ENCODE results near the gene JAGN1. TPM values are rescaled to one million over a fixed set of nuclear protein-coding genes. Genes with fewer than 3 reads are reported as not detected.
"Not testable (repeated sequence)": the region's sequence is repeated elsewhere in the genome, so short reads cannot be mapped to it uniquely, and the experiment has no call there.

Gene JAGN1
- total and polyA plus RNA-seq, 4 experiments from 2014 or later, result 26.5 to 48.3 (median 35.0) TPM

- peaks cover 0 to 4% (median 0%) of the 10 kb centered on the region in 4 donors for H3K4me1 Mint-ChIP-seq
- ChIA-PET POLR2A (ENCODE audit: partially characterized antibody) (no interaction called here), CTCF (ENCODE audit: partially characterized antibody) (no interaction called here)
- Histone ChIP-seq H3K4me1 (ENCODE audit: insufficient read depth, low read length) (no peaks in the 10 kb centered on the region), H3K27ac (ENCODE audit: low read depth, low read length) (no peak overlapping the region), H3K4me3 (ENCODE audit: low read length in 2 of 2) (no peak overlapping the region), H3K9me3 (ENCODE audit: control insufficient read depth in 1 of 2, low read length in 2 of 2) (no peaks in the 10 kb centered on the region), H3K27me3 (ENCODE audit: insufficient read depth, low read length) (peaks cover 7% of the 10 kb centered on the region), H3K36me3 (ENCODE audit: insufficient read depth, low read length) (no peaks in the 10 kb centered on the region)
- H3K27ac Mint-ChIP-seq, result no peak overlapping the region
- H3K27me3 Mint-ChIP-seq, result peaks cover 5 to 8% of the 10 kb centered on the region in 2 donors
- DNase-seq, result no peak
- no peak overlapping the region for H3K4me3 Mint-ChIP-seq
- no peaks in the 10 kb centered on the region for H3K9me3 Mint-ChIP-seq
- intact Hi-C loops (cut with micrococcal nuclease), result no loop called here
- H3K36me3 Mint-ChIP-seq, result no peaks in the 10 kb centered on the region
Observed at GRCh38 chr3:9861201-9861600, 29.2 kb upstream of the JAGN1 start.

GRCh38 chr3:9861626-9862130, 28.7 kb upstream of the JAGN1 start:
- Histone ChIP-seq H3K36me3 (ENCODE audit: insufficient read depth, low read length) (no peaks in the 10 kb centered on the region), H3K4me1 (ENCODE audit: insufficient read depth, low read length) (no peaks in the 10 kb centered on the region), H3K27me3 (ENCODE audit: insufficient read depth, low read length) (peaks cover 7% of the 10 kb centered on the region), H3K4me3 (ENCODE audit: low read length in 2 of 2) (no peak overlapping the region), H3K27ac (ENCODE audit: low read depth, low read length) (no peak overlapping the region), H3K9me3 (ENCODE audit: control insufficient read depth in 1 of 2, low read length in 2 of 2) (no peaks in the 10 kb centered on the region)
- Mint-ChIP-seq H3K36me3 (no peaks in the 10 kb centered on the region), H3K27me3 (peaks cover 5 to 8% of the 10 kb centered on the region in 2 donors), H3K4me1 (peaks cover 0 to 4% (median 0%) of the 10 kb centered on the region in 4 donors), H3K9me3 (no peaks in the 10 kb centered on the region), H3K27ac (peak overlapping the region in 1 of 7 donors; percentile 11), H3K4me3 (no peak overlapping the region)
- CTCF ChIA-PET (ENCODE audit: partially characterized antibody), result no interaction called here
- DNase-seq, result no peak
- intact Hi-C loops (cut with micrococcal nuclease), result no loop called here
- POLR2A ChIA-PET (ENCODE audit: partially characterized antibody), result no interaction called here

- H3K9me3 ChIP-seq (ENCODE audit: control insufficient read depth in 1 of 2, low read length in 2 of 2), result no peaks in the 10 kb centered on the region
- H3K36me3 Mint-ChIP-seq, result no peaks in the 10 kb centered on the region
- POLR2A ChIA-PET (ENCODE audit: partially characterized antibody), result no interaction called here
- H3K36me3 ChIP-seq (ENCODE audit: insufficient read depth, low read length), result no peaks in the 10 kb centered on the region
- no peak overlapping the region for H3K27ac Mint-ChIP-seq
- H3K27me3 ChIP-seq (ENCODE audit: insufficient read depth, low read length), result peaks cover 7% of the 10 kb centered on the region
- H3K27me3 Mint-ChIP-seq, result peaks cover 5 to 8% of the 10 kb centered on the region in 2 donors
- H3K4me1 ChIP-seq (ENCODE audit: insufficient read depth, low read length), result no peaks in the 10 kb centered on the region
- peaks cover 0 to 4% (median 0%) of the 10 kb centered on the region in 4 donors for H3K4me1 Mint-ChIP-seq
- peak overlapping the region in 3 of 8 donors; percentile 28 to 73 (median 59) for H3K4me3 Mint-ChIP-seq
- CTCF ChIA-PET (ENCODE audit: partially characterized antibody), result no interaction called here
- intact Hi-C loops (cut with micrococcal nuclease), result no loop called here
- H3K9me3 Mint-ChIP-seq, result no peaks in the 10 kb centered on the region
- H3K27ac ChIP-seq (ENCODE audit: low read depth, low read length), result no peak overlapping the region
- peak in 3 of 5 donors; percentile 13 to 19 (median 15) for DNase-seq
- no peak overlapping the region for H3K4me3 ChIP-seq (ENCODE audit: low read length in 2 of 2)
Observed at GRCh38 chr3:9862391-9863057, 27.9 kb upstream of the JAGN1 start.

GRCh38 chr3:9863058-9863772, 27.2 kb upstream of the JAGN1 start:
- no peaks in the 10 kb centered on the region for H3K36me3 ChIP-seq (ENCODE audit: insufficient read depth, low read length)
- H3K27me3 ChIP-seq (ENCODE audit: insufficient read depth, low read length), result peaks cover 7% of the 10 kb centered on the region
- intact Hi-C loops (cut with micrococcal nuclease), result no loop called here
- H3K4me1 ChIP-seq (ENCODE audit: insufficient read depth, low read length), result no peaks in the 10 kb centered on the region
- H3K4me3 Mint-ChIP-seq, result no peak overlapping the region
- H3K4me1 Mint-ChIP-seq, result peaks cover 0 to 4% (median 0%) of the 10 kb centered on the region in 4 donors
- H3K27ac Mint-ChIP-seq, result no peak overlapping the region
- no peak for DNase-seq
- H3K27ac ChIP-seq (ENCODE audit: low read depth, low read length), result no peak overlapping the region
- no peaks in the 10 kb centered on the region for H3K9me3 Mint-ChIP-seq
- no peaks in the 10 kb centered on the region for H3K36me3 Mint-ChIP-seq
- ChIA-PET CTCF (ENCODE audit: partially characterized antibody) (no interaction called here), POLR2A (ENCODE audit: partially characterized antibody) (no interaction called here)
- peaks cover 5 to 8% of the 10 kb centered on the region in 2 donors for H3K27me3 Mint-ChIP-seq
- no peak overlapping the region for H3K4me3 ChIP-seq (ENCODE audit: low read length in 2 of 2)
- no peaks in the 10 kb centered on the region for H3K9me3 ChIP-seq (ENCODE audit: control insufficient read depth in 1 of 2, low read length in 2 of 2)

- Mint-ChIP-seq H3K9me3 (no peaks in the 10 kb centered on the region), H3K4me1 (peaks cover 0 to 4% (median 0%) of the 10 kb centered on the region in 4 donors), H3K4me3 (no peak overlapping the region), H3K27ac (no peak overlapping the region), H3K36me3 (no peaks in the 10 kb centered on the region), H3K27me3 (peaks cover 5 to 8% of the 10 kb centered on the region in 2 donors)
- no peaks in the 10 kb centered on the region for H3K4me1 ChIP-seq (ENCODE audit: insufficient read depth, low read length)
- no peaks in the 10 kb centered on the region for H3K9me3 ChIP-seq (ENCODE audit: control insufficient read depth in 1 of 2, low read length in 2 of 2)
- POLR2A ChIA-PET (ENCODE audit: partially characterized antibody), result interaction anchor here (1.2 kb wide), 1 partner anchor 25 kb away, joined by 3 read pairs; no protein-coding TSS in a partner anchor
- no peak overlapping the region for H3K4me3 ChIP-seq (ENCODE audit: low read length in 2 of 2)
- CTCF ChIA-PET (ENCODE audit: partially characterized antibody), result interaction anchor here (0.6 kb wide), 1 partner anchor 68 kb away, joined by 4 read pairs; no protein-coding TSS in a partner anchor
- intact Hi-C loops (cut with micrococcal nuclease), result loop anchor here (1.0 kb wide), 1 partner anchor 38 kb away; the partner anchor contains the start of gene IL17RE
- H3K27ac ChIP-seq (ENCODE audit: low read depth, low read length), result no peak overlapping the region
- H3K27me3 ChIP-seq (ENCODE audit: insufficient read depth, low read length), result peaks cover 7% of the 10 kb centered on the region
- H3K36me3 ChIP-seq (ENCODE audit: insufficient read depth, low read length), result no peaks in the 10 kb centered on the region
- no peak for DNase-seq
Observed at GRCh38 chr3:9864200-9864927, 26.0 kb upstream of the JAGN1 start.

- CTCF ChIA-PET (ENCODE audit: partially characterized antibody), result interaction anchor here (0.6 kb wide), 1 partner anchor 67 kb away, joined by 4 read pairs; no protein-coding TSS in a partner anchor
- H3K4me1 Mint-ChIP-seq, H3K9me3 Mint-ChIP-seq: not testable (repeated sequence)
Observed at GRCh38 chr3:9865125-9865637, 25.2 kb upstream of the JAGN1 start.

GRCh38 chr3:9866639-9867038, 23.8 kb upstream of the JAGN1 start:
- H3K4me1 ChIP-seq (ENCODE audit: insufficient read depth, low read length), result no peaks in the 10 kb centered on the region
- H3K27me3 ChIP-seq (ENCODE audit: insufficient read depth, low read length), result peaks cover 7% of the 10 kb centered on the region
- Mint-ChIP-seq H3K36me3 (no peaks in the 10 kb centered on the region), H3K9me3 (no peaks in the 10 kb centered on the region), H3K27me3 (peaks cover 5 to 8% of the 10 kb centered on the region in 2 donors), H3K4me3 (no peak overlapping the region), H3K27ac (no peak overlapping the region), H3K4me1 (peaks cover 0 to 4% (median 0%) of the 10 kb centered on the region in 4 donors)
- H3K36me3 ChIP-seq (ENCODE audit: insufficient read depth, low read length), result no peaks in the 10 kb centered on the region
- ChIA-PET POLR2A (ENCODE audit: partially characterized antibody) (no interaction called here), CTCF (ENCODE audit: partially characterized antibody) (no interaction called here)
- H3K27ac ChIP-seq (ENCODE audit: low read depth, low read length), result no peak overlapping the region
- H3K9me3 ChIP-seq (ENCODE audit: control insufficient read depth in 1 of 2, low read length in 2 of 2), result no peaks in the 10 kb centered on the region
- intact Hi-C loops (cut with micrococcal nuclease), result no loop called here
- no peak overlapping the region for H3K4me3 ChIP-seq (ENCODE audit: low read length in 2 of 2)
- DNase-seq, result no peak

More at GRCh38 chr3:9865125-9865637, 25.2 kb upstream of the JAGN1 start:
- DNase-seq; H3K36me3 Mint-ChIP-seq; H3K4me3 ChIP-seq (ENCODE audit: low read length in 2 of 2); H3K27me3 ChIP-seq (ENCODE audit: insufficient read depth, low read length); H3K27me3 Mint-ChIP-seq; H3K27ac ChIP-seq (ENCODE audit: low read depth, low read length); POLR2A ChIA-PET (ENCODE audit: partially characterized antibody); H3K36me3 ChIP-seq (ENCODE audit: insufficient read depth, low read length); H3K27ac Mint-ChIP-seq; H3K4me1 ChIP-seq (ENCODE audit: insufficient read depth, low read length); H3K9me3 ChIP-seq (ENCODE audit: control insufficient read depth in 1 of 2, low read length in 2 of 2); H3K4me3 Mint-ChIP-seq; intact Hi-C loops (cut with micrococcal nuclease): not testable (repeated sequence)

Data from CD4-positive, alpha-beta memory T cell (primary cell).